ENCODE data around the gene BPIFB2. TPM values are rescaled to one million over a fixed set of nuclear protein-coding genes. Genes with fewer than 3 reads are reported as not detected.

Gene BPIFB2
- total and polyA plus RNA-seq, 10 of the 15 experiments (the other 5 are each of a cell fraction or from before 2014, with no cell fraction given): not detected

DNA sequence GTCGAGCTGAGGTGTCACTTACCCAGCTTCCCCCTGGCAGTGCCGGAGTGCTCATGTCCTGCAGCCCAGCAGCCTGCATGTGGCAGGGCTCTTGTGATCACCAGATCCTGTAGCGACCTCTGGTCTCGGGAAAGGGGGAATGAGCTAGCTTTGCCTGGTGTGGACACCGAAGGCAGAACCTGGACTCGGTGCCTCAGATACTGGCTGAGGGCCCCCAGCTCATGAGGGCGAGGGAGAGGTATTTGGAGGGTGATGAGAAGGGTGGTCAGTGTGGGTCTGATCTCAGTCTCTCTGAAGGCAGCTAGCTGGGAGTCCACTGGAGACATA, 29.5 kb upstream of the BPIFB2 start (continued):
- TF ChIP-seq, protein P1, sequence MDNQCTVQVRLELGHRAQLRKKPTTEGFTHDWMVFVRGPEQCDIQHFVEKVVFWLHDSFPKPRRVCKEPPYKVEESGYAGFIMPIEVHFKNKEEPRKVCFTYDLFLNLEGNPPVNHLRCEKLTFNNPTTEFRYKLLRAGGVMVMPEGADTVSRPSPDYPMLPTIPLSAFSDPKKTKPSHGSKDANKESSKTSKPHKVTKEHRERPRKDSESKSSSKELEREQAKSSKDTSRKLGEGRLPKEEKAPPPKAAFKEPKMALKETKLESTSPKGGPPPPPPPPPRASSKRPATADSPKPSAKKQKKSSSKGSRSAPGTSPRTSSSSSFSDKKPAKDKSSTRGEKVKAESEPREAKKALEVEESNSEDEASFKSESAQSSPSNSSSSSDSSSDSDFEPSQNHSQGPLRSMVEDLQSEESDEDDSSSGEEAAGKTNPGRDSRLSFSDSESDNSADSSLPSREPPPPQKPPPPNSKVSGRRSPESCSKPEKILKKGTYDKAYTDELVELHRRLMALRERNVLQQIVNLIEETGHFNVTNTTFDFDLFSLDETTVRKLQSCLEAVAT (IDR thresholded peaks at IDR 0.05): no peak

DNA sequence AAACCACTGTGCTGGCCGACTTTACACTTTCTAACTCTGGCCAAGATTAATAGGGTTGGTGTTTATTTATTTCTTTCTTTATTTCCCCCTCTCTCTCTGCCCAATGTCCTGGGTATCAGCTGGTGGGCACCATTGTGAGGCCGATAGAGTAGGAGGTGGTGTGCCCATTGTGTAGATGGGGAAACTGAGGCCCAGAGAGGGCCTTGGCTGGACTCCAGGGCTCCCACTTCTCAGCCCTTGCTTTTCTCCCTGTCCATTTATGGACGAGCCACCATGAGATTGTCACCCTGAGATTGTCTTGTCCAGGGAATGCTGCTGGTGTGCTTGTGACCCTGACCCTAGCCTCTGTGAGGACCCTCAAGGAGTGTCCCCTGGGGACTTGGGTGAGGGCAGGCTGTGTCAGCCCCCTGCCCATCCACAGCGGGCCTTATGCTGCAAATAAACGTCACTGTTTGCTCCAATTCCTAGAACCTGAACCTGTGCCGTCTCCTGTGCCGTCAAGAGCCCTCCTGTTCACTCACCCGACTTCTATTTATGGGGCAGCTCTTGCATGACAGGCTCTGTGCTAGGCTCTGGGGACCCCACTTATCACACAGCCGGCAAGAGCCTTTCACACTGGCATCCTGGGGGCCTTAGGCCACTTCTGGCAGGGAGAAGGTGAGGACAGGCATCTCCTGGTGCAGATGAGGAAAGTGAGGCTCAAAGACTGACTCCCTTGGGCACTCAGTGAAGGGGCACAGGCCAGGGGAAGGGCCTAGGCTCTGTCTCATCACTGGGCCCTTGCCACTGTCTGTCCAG, 28.1 kb upstream of the BPIFB2 start:
- DNase-seq (ENCODE audit: low read depth, low spot score) (no peak), FAIRE-seq (no peak), ATAC-seq (no peak)
- Histone ChIP-seq H3K4me1 (ENCODE audit: control insufficient read depth, insufficient read depth, low read length) (no peaks in the 10 kb centered on the region), H3K4me2 (ENCODE audit: control insufficient read depth, insufficient read depth) (no peak overlapping the region), H3K27ac (ENCODE audit: control insufficient read depth, insufficient read depth) (no peak overlapping the region), H2AFZ (ENCODE audit: control insufficient read depth, low read depth, low read length) (no peak overlapping the region), H3K9ac (ENCODE audit: control insufficient read depth, insufficient read depth, low read length) (no peak overlapping the region), H3K9me3 (replicated peaks; ENCODE audit: control insufficient read depth, insufficient read depth, low read length) (peaks cover 4% of the 10 kb centered on the region; the same call in 2 of the 3 replicates), H4K20me1 (ENCODE audit: control insufficient read depth, insufficient read depth) (no peaks in the 10 kb centered on the region), H3K4me3 (no peak overlapping the region), H3K79me2 (ENCODE audit: control insufficient read depth, insufficient read depth, low read length) (no peaks in the 10 kb centered on the region), H3K36me3 (ENCODE audit: control insufficient read depth in 2 of 2, insufficient read depth in 2 of 2, low read length in 1 of 2) (no peaks in the 10 kb centered on the region), H3K27me3 (replicated peaks in 1 of 2; ENCODE audit: control insufficient read depth in 2 of 2, insufficient read depth in 2 of 2, low read length in 1 of 2) (no peaks in the 10 kb centered on the region; a peak in 1 of 4 replicates)
- ChIA-PET SMC1A (ENCODE audit: uncharacterized antibody, unreplicated experiment) (no interaction called here), CTCF (no interaction called here), RAD21 (ENCODE audit: unreplicated experiment) (no interaction called here), POLR2A (no interaction called here)
- intact Hi-C loops (cut with micrococcal nuclease; ENCODE audit: unreplicated experiment): no loop called here
- WGBS (ENCODE audit: insufficient coverage, insufficient replicate concordance, low lambda C conversion rate, missing lambda C conversion rate): 31% methylated on average over 9 of the region's 9 CpGs
- no TSS peak for BruUV-seq (replicated peaks)
- in situ Hi-C loops (cut with MboI): no loop called here
- TF ChIP-seq NFYB (IDR thresholded peaks at IDR 0.05; ENCODE audit: insufficient read depth, low read depth, low read length) (no peak), NRF1 (conservative IDR thresholded peaks at IDR 0.05; ENCODE audit: low read depth, low read length) (no peak), CBX3 (IDR thresholded peaks at IDR 0.05; ENCODE audit: borderline replicate concordance, low read depth) (no peak), GABPA (IDR thresholded peaks at IDR 0.05; ENCODE audit: low read depth) (no peak), ZNF207 (IDR thresholded peaks at IDR 0.05; ENCODE audit: borderline replicate concordance) (no peak), TCF12 (IDR thresholded peaks at IDR 0.05; ENCODE audit: low read depth, low read length) (no peak), RBBP5 (conservative IDR thresholded peaks at IDR 0.05) (no peak), TARDBP (IDR thresholded peaks at IDR 0.05; ENCODE audit: borderline replicate concordance) (no peak), SP1 (IDR thresholded peaks at IDR 0.05; ENCODE audit: low read depth, low read length) (no peak)
- TF ChIP-seq, protein P2, sequence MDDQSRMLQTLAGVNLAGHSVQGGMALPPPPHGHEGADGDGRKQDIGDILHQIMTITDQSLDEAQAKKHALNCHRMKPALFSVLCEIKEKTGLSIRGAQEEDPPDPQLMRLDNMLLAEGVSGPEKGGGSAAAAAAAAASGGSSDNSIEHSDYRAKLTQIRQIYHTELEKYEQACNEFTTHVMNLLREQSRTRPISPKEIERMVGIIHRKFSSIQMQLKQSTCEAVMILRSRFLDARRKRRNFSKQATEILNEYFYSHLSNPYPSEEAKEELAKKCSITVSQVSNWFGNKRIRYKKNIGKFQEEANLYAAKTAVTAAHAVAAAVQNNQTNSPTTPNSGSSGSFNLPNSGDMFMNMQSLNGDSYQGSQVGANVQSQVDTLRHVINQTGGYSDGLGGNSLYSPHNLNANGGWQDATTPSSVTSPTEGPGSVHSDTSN (IDR thresholded peaks at IDR 0.05; ENCODE audit: insufficient replicate concordance, low read depth, low read length): no peak
- TF ChIP-seq, protein P3, sequence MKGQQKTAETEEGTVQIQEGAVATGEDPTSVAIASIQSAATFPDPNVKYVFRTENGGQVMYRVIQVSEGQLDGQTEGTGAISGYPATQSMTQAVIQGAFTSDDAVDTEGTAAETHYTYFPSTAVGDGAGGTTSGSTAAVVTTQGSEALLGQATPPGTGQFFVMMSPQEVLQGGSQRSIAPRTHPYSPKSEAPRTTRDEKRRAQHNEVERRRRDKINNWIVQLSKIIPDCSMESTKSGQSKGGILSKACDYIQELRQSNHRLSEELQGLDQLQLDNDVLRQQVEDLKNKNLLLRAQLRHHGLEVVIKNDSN (IDR thresholded peaks at IDR 0.05; ENCODE audit: borderline replicate concordance, extremely low read length, insufficient read depth, low read depth, low read length): no peak
- TF ChIP-seq, protein P4, sequence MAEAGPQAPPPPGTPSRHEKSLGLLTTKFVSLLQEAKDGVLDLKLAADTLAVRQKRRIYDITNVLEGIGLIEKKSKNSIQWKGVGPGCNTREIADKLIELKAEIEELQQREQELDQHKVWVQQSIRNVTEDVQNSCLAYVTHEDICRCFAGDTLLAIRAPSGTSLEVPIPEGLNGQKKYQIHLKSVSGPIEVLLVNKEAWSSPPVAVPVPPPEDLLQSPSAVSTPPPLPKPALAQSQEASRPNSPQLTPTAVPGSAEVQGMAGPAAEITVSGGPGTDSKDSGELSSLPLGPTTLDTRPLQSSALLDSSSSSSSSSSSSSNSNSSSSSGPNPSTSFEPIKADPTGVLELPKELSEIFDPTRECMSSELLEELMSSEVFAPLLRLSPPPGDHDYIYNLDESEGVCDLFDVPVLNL (IDR thresholded peaks at IDR 0.05; ENCODE audit: low read depth, low read length): no peak
- TF ChIP-seq, protein P5, sequence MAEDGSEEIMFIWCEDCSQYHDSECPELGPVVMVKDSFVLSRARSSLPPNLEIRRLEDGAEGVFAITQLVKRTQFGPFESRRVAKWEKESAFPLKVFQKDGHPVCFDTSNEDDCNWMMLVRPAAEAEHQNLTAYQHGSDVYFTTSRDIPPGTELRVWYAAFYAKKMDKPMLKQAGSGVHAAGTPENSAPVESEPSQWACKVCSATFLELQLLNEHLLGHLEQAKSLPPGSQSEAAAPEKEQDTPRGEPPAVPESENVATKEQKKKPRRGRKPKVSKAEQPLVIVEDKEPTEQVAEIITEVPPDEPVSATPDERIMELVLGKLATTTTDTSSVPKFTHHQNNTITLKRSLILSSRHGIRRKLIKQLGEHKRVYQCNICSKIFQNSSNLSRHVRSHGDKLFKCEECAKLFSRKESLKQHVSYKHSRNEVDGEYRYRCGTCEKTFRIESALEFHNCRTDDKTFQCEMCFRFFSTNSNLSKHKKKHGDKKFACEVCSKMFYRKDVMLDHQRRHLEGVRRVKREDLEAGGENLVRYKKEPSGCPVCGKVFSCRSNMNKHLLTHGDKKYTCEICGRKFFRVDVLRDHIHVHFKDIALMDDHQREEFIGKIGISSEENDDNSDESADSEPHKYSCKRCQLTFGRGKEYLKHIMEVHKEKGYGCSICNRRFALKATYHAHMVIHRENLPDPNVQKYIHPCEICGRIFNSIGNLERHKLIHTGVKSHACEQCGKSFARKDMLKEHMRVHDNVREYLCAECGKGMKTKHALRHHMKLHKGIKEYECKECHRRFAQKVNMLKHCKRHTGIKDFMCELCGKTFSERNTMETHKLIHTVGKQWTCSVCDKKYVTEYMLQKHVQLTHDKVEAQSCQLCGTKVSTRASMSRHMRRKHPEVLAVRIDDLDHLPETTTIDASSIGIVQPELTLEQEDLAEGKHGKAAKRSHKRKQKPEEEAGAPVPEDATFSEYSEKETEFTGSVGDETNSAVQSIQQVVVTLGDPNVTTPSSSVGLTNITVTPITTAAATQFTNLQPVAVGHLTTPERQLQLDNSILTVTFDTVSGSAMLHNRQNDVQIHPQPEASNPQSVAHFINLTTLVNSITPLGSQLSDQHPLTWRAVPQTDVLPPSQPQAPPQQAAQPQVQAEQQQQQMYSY (CRISPR knock-in tag; IDR thresholded peaks at IDR 0.05): no peak

Measured in GM12878 (cell line).